CD4-positive, alpha-beta T cell (primary cell): ENCODE measurements around the gene KIF7. TPM values are rescaled to one million over a fixed set of nuclear protein-coding genes. Genes with fewer than 3 reads are reported as not detected.

Experiments
- ATAC-seq: fragments of 200-7000 bp; cut with Tn5 transposase; one replicate; pipeline ENCODE4 v1.10.0; 2022; ENCODE audit warnings: mild to moderate bottlenecking; ENCODE audit not compliant: poor library complexity
- CTCF ChIA-PET: fragments of 350-600 bp; sonication (Branson Sonifier 250); formaldehyde crosslinking; loops from one replicate; lab custom pipeline; 2021; ENCODE audit warnings: antibody characterized with exemption, inconsistent platforms; lab: Charles Lee
- POLR2A ChIA-PET: fragments of 350-600 bp; sonication (Branson Sonifier 250); formaldehyde crosslinking; loops from one replicate; lab custom pipeline; 2021; ENCODE audit warnings: antibody characterized with exemption, inconsistent platforms; lab: Charles Lee
- DNase-seq, 14 experiments: peaks; one replicate each; pipeline ENCODE4 v3.0.0-alpha.2; 2013 to 2020; ENCODE audit warnings: mixed read lengths in 2 of 14
- H3K27ac ChIP-seq, 2 donors: one replicate each; pipeline versions ENCODE4 v1.5.1 to v1.7.0; 2013; ENCODE audit warnings: low read length in 2 of 2, low read depth in 1 of 2, mild to moderate bottlenecking in 1 of 2
- H3K27me3 ChIP-seq, 2 experiments: 1 replicate in 1 of 2; 2 replicates in 1 of 2; pipeline versions ENCODE4 v1.6.1 to v1.7.0; 2013; ENCODE audit warnings: low read length in 2 of 2, control low read depth in 1 of 2, mild to moderate bottlenecking in 1 of 2, moderate library complexity in 1 of 2; ENCODE audit not compliant: insufficient read depth in 2 of 2, control insufficient read depth in 1 of 2
- H3K36me3 ChIP-seq: one replicate; pipeline ENCODE4 v1.6.1; 2013; ENCODE audit warnings: low read length, control low read depth; ENCODE audit not compliant: insufficient read depth
- H3K4me1 ChIP-seq: one replicate; pipeline ENCODE4 v1.6.1; 2013; ENCODE audit warnings: low read length, control low read depth; ENCODE audit not compliant: insufficient read depth
- H3K4me3 ChIP-seq: one replicate; pipeline ENCODE4 v1.5.1; 2013; ENCODE audit warnings: mild to moderate bottlenecking, low read length, moderate library complexity
- H3K9me3 ChIP-seq, 2 experiments: 1 replicate in 1 of 2; 2 replicates in 1 of 2; pipeline versions ENCODE4 v1.6.1 to v1.7.0; 2013; ENCODE audit warnings: low read length in 2 of 2, mild to moderate bottlenecking in 2 of 2, control low read depth in 1 of 2, moderate library complexity in 1 of 2; ENCODE audit not compliant: control insufficient read depth in 1 of 2, insufficient read depth in 1 of 2
- H3K27ac Mint-ChIP-seq: one replicate; pipeline ENCODE4 v1.8.0; 2020; ENCODE audit warnings: mixed read lengths
- H3K27me3 Mint-ChIP-seq: one replicate; pipeline ENCODE4 v1.8.0; 2021; ENCODE audit warnings: mixed read lengths
- H3K36me3 Mint-ChIP-seq: one replicate; pipeline ENCODE4 v1.8.0; 2021; ENCODE audit warnings: low read depth, mixed read lengths
- H3K4me1 Mint-ChIP-seq: one replicate; pipeline ENCODE4 v1.8.0; 2021; ENCODE audit warnings: low read depth, mixed read lengths
- H3K4me3 Mint-ChIP-seq: one replicate; pipeline ENCODE4 v1.8.0; 2020; ENCODE audit warnings: mild to moderate bottlenecking, mixed read lengths
- H3K9me3 Mint-ChIP-seq: one replicate; pipeline ENCODE4 v1.8.0; 2020; ENCODE audit warnings: mixed read lengths
- CTCF ChIP-seq: fragments of 200-600 bp; IDR thresholded peaks from one replicate; pipeline ENCODE4 v1.8.0; 2022; ENCODE audit warnings: antibody characterized with exemption, mild to moderate bottlenecking
- intact Hi-C, 2 experiments: fragments of 100-400 bp; cut with DNase I in 1 of 2; cut with micrococcal nuclease in 1 of 2; formaldehyde crosslinking; loops; one replicate each; pipeline versions ENCODE4 v1.15.1 to v1.9.0; 2023 to 2025; cut with DNase I, micrococcal nuclease
- total RNA-seq, 174 experiments: library from RNA in 2 of 174; stranded (reverse) in 2 of 174; gene quantifications; one replicate each; pipeline ENCODE4 v1.2.3 and lab custom pipeline; 2021 to 2026

KIF7 gene
- total RNA-seq, 2 experiments from 2014 or later = 0.08 to 0.20 TPM

DNA sequence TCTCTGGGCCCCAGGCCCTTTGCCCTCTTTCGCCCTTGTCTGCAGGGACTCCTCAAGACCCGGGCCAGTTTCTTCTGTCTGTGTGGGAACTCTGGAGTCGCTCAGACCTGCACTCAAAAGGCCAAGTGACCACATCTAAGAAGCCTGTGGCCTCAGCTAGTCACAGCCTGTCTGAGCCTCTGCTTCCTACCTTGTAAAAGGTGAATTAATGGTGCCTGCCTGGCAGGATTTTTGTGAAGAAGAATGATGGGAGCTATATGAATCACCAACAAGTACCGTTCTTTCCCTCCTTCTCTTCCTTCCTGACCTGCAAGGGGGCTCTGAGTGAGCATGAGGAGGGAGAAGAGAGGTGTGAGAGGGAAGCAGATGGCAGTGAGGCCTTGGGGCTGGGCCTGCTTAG lies 16.4 kb upstream of the KIF7 start:
- POLR2A ChIA-PET = no interaction called here
- peaks cover 0 to 8% of the 10 kb centered on the region in 2 experiments for H3K9me3 ChIP-seq
- intact Hi-C loops = no loop called here
- no peak overlapping the region for H3K27ac ChIP-seq
- H3K4me3 Mint-ChIP-seq = no peak overlapping the region
- H3K4me3 ChIP-seq = no peak overlapping the region
- H3K27ac Mint-ChIP-seq = no peak overlapping the region
- peaks cover 13% of the 10 kb centered on the region for H3K27me3 Mint-ChIP-seq
- no peaks in the 10 kb centered on the region for H3K4me1 Mint-ChIP-seq
- no peaks in the 10 kb centered on the region for H3K9me3 Mint-ChIP-seq
- H3K36me3 Mint-ChIP-seq = no peaks in the 10 kb centered on the region
- H3K4me1 ChIP-seq = no peaks in the 10 kb centered on the region
- DNase-seq (no peak), ATAC-seq (no peak)
- H3K36me3 ChIP-seq = no peaks in the 10 kb centered on the region
- no peak for TF ChIP-seq CTCF
- peaks cover 2 to 7% of the 10 kb centered on the region in 2 experiments for H3K27me3 ChIP-seq
- CTCF ChIA-PET = no interaction called here

- Mint-ChIP-seq H3K4me1 (no peaks in the 10 kb centered on the region), H3K9me3 (no peaks in the 10 kb centered on the region), H3K27me3 (peaks cover 13% of the 10 kb centered on the region), H3K27ac (no peak overlapping the region), H3K36me3 (no peaks in the 10 kb centered on the region), H3K4me3 (no peak overlapping the region)
- Histone ChIP-seq H3K4me3 (no peak overlapping the region), H3K27me3 (peaks cover 8 to 13% of the 10 kb centered on the region in 2 experiments), H3K36me3 (no peaks in the 10 kb centered on the region), H3K4me1 (no peaks in the 10 kb centered on the region), H3K27ac (no peak overlapping the region), H3K9me3 (peaks cover 0 to 8% of the 10 kb centered on the region in 2 experiments)
- DNase-seq (no peak), ATAC-seq (no peak)
- ChIA-PET POLR2A (no interaction called here), CTCF (no interaction called here)
- intact Hi-C loops = no loop called here
- TF ChIP-seq CTCF = no peak
Observed at GRCh38 chr15:89670971-89671560, 15.8 kb upstream of the KIF7 start.

DNA sequence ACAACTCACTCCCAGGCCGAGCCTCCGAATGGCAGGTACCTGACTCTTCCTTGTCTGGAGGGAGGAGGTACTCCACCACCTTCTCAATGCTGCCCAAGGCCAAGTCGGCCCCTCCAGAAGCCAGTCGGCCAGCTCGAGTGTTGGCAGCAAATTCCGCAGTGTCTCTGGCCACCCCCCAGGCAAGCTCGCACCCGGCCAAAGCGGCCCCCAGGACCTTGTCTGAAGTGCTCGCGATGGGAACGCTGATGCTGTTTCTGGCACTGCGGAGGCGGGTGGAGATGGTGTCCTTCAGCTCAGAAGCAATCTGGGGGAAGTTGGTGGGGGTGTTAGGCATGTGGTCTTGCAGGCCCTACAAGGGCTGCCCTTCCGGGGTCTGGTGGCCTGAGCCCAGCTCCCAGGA lies 14.7 kb upstream of the KIF7 start:
- no peak overlapping the region for H3K4me3 Mint-ChIP-seq
- H3K4me1 Mint-ChIP-seq = peaks cover under 1% of the 10 kb centered on the region
- intact Hi-C loops = no loop called here
- ChIA-PET POLR2A (no interaction called here), CTCF (no interaction called here)
- no peak overlapping the region for H3K27ac Mint-ChIP-seq
- Histone ChIP-seq H3K4me3 (no peak overlapping the region), H3K9me3 (peaks cover 0 to 11% of the 10 kb centered on the region in 2 experiments), H3K36me3 (no peaks in the 10 kb centered on the region), H3K27ac (no peak overlapping the region), H3K4me1 (peaks cover 3% of the 10 kb centered on the region), H3K27me3 (peaks cover 13 to 16% of the 10 kb centered on the region in 2 experiments)
- DNase-seq (no peak), ATAC-seq (no peak)
- no peak for TF ChIP-seq CTCF
- H3K9me3 Mint-ChIP-seq = no peaks in the 10 kb centered on the region
- H3K36me3 Mint-ChIP-seq = no peaks in the 10 kb centered on the region
- H3K27me3 Mint-ChIP-seq = peaks cover 15% of the 10 kb centered on the region
